Gastrocnemius medialis (tissue), 4 donors: ENCODE results near the gene RNF103. TPM values are rescaled to one million over a fixed set of nuclear protein-coding genes. Genes with fewer than 3 reads are reported as not detected.

ENCODE experiments used
- ATAC-seq, 2 donors: fragments of 150-250 bp; one replicate each; pipeline ENCODE4 v1.9.1; 2016
- DNase-seq, 2 donors: peaks; one replicate each; pipeline ENCODE4 v3.0.0-alpha.2; 2019
- H3K27ac ChIP-seq, 4 donors: fragments of 200-600 bp; sonication (generic); 1 replicate in 1 of 4; 2 replicates in 3 of 4; pipeline ENCODE4 v1.5.1; 2016 to 2018; ENCODE audit warnings: mild to moderate bottlenecking in 2 of 4, moderate library complexity in 1 of 4
- H3K27me3 ChIP-seq, 3 donors: fragments of 200-600 bp; sonication (generic) in 2 of 3; 1 replicate in 1 of 3; 2 replicates in 2 of 3; pipeline versions ENCODE4 v1.5.1 to v1.6.0; 2016 to 2019; ENCODE audit warnings: mild to moderate bottlenecking in 1 of 3, moderate library complexity in 1 of 3
- H3K36me3 ChIP-seq, 2 donors: fragments of 200-600 bp; sonication (generic) in 1 of 2; one replicate each; pipeline ENCODE4 v1.5.1; 2017 to 2018
- H3K4me1 ChIP-seq, 2 donors: fragments of 200-600 bp; sonication (generic) in 1 of 2; one replicate each; pipeline ENCODE4 v1.5.1; 2016 to 2017; ENCODE audit warnings: mild to moderate bottlenecking in 2 of 2
- H3K4me3 ChIP-seq, 4 donors: fragments of 200-600 bp; sonication (generic) in 3 of 4; 1 replicate in 1 of 4; 2 replicates in 3 of 4; pipeline ENCODE4 v1.5.1; 2016 to 2019; ENCODE audit warnings: mild to moderate bottlenecking in 2 of 4
- H3K9me3 ChIP-seq, 3 donors: fragments of 200-600 bp; sonication (generic) in 2 of 3; 1 replicate in 1 of 3; 2 replicates in 2 of 3; pipeline ENCODE4 v1.5.1; 2016 to 2019
- CTCF ChIP-seq, 5 experiments: fragments of 450-650 bp in 3 of 5; fragments of 200-600 bp in 2 of 5; sonication (generic) in 2 of 5; IDR thresholded peaks in 4 of 5; conservative IDR thresholded peaks in 1 of 5; 1 replicate in 4 of 5; 2 replicates in 1 of 5; pipeline ENCODE4 v1.5.1; 2016 to 2019; ENCODE audit warnings: antibody characterized with exemption in 5 of 5, mild to moderate bottlenecking in 3 of 5, moderate library complexity in 3 of 5
- POLR2A ChIP-seq, 2 donors: fragments of 450-650 bp; IDR thresholded peaks; one replicate each; pipeline ENCODE4 v1.6.1; 2017; ENCODE audit warnings: antibody characterized with exemption in 2 of 2, mild to moderate bottlenecking in 2 of 2, moderate library complexity in 2 of 2
- in situ Hi-C, 4 donors: fragments of 200-750 bp; cut with MboI; loops; one replicate each; pipeline versions ENCODE4 v1.15.0 to v1.8.0; 2017; ENCODE audit warnings: low sequenced_read_pairs in 4 of 4
- intact Hi-C: fragments of 100-400 bp; cut with DNase I; formaldehyde crosslinking; loops from one replicate; pipeline ENCODE4 v1.15.1; 2023; ENCODE audit warnings: low total_unique reads
- total RNA-seq, 4 donors: library from RNA; depleted of rRNA; stranded (reverse); fragments of >200 nt; gene quantifications; one replicate each; pipeline versions ENCODE4 v1.1.0 to v1.2.3, GENCODE V29; 2016

RNF103 gene
- total RNA-seq, 4 donors from 2014 or later, result 21.8 to 31.1 (median 23.8) TPM

- Histone ChIP-seq H3K4me3 (no peak overlapping the region), H3K27me3 (no peaks in the 10 kb centered on the region), H3K36me3 (no peaks in the 10 kb centered on the region), H3K9me3 (peaks cover 0 to 6% (median 0%) of the 10 kb centered on the region in 3 donors), H3K27ac (no peak overlapping the region), H3K4me1 (no peaks in the 10 kb centered on the region)
- no peak for DNase-seq
- TF ChIP-seq CTCF (IDR thresholded peaks at IDR 0.05 in 4 of 5, conservative IDR thresholded peaks at IDR 0.05 in 1 of 5) (no peak), POLR2A (IDR thresholded peaks at IDR 0.05) (no peak)
- ATAC-seq, result no peak
- in situ Hi-C loops (no loop called here), intact Hi-C loops (no loop called here)
Observed at GRCh38 chr2:86646865-86647264, 23.2 kb upstream of the RNF103 start.

GRCh38 chr2:86646329-86646728, 22.7 kb upstream of the RNF103 start:
- Histone ChIP-seq H3K4me1 (no peaks in the 10 kb centered on the region), H3K4me3 (no peak overlapping the region), H3K27ac (no peak overlapping the region), H3K27me3 (no peaks in the 10 kb centered on the region), H3K36me3 (no peaks in the 10 kb centered on the region), H3K9me3 (peaks cover 0 to 6% (median 0%) of the 10 kb centered on the region in 3 donors)
- in situ Hi-C loops (no loop called here), intact Hi-C loops (no loop called here)
- DNase-seq (no peak), ATAC-seq (no peak)
- TF ChIP-seq CTCF (IDR thresholded peaks at IDR 0.05 in 4 of 5, conservative IDR thresholded peaks at IDR 0.05 in 1 of 5) (no peak), POLR2A (IDR thresholded peaks at IDR 0.05) (no peak)

DNA sequence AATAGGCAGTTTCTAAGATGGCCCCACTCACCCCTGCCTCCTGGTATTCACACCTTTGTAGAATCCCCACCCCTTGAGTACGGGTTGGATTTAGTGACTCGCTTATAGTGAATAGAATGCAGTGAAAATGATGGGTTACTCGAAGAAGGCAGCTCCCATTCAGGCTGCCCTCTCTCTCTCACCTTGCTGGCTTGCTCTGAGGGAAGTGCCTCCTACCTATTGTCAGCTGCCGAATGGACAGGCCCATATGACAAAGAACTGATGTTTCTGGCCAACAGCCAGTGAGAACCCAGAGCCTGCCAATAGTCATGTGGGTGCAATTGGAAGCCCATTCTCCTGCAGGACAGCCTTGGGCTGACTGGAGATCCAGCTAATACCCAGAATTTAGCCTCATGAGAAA, 22.1 kb upstream of the RNF103 start:
- ATAC-seq, result no peak
- H3K4me1 ChIP-seq, result no peaks in the 10 kb centered on the region
- no peaks in the 10 kb centered on the region for H3K27me3 ChIP-seq
- no peak overlapping the region for H3K27ac ChIP-seq
- no peak for TF ChIP-seq POLR2A (IDR thresholded peaks at IDR 0.05)
- no peak for TF ChIP-seq CTCF (IDR thresholded peaks at IDR 0.05 in 4 of 5, conservative IDR thresholded peaks at IDR 0.05 in 1 of 5)
- H3K9me3 ChIP-seq, result peaks cover 0 to 6% (median 0%) of the 10 kb centered on the region in 3 donors
- no peak overlapping the region for H3K4me3 ChIP-seq
- in situ Hi-C loops, result no loop called here
- intact Hi-C loops, result no loop called here
- DNase-seq, result no peak
- H3K36me3 ChIP-seq, result no peaks in the 10 kb centered on the region

- in situ Hi-C loops, result no loop called here
Observed at GRCh38 chr2:86638712-86639111, 15.0 kb upstream of the RNF103 start.

More at GRCh38 chr2:86638712-86639111, 15.0 kb upstream of the RNF103 start:
- H3K27me3 ChIP-seq, result no peaks in the 10 kb centered on the region
- intact Hi-C loops, result no loop called here
- no peak overlapping the region for H3K27ac ChIP-seq
- no peaks in the 10 kb centered on the region for H3K9me3 ChIP-seq
- TF ChIP-seq POLR2A (IDR thresholded peaks at IDR 0.05), result no peak
- TF ChIP-seq CTCF (IDR thresholded peaks at IDR 0.05 in 4 of 5, conservative IDR thresholded peaks at IDR 0.05 in 1 of 5), result no peak
- no peak overlapping the region for H3K4me3 ChIP-seq
- DNase-seq, result no peak
- H3K4me1 ChIP-seq, result no peaks in the 10 kb centered on the region
- ATAC-seq, result no peak
- no peaks in the 10 kb centered on the region for H3K36me3 ChIP-seq
